Left hindlimb (tissue), 1 donor: Measurements from ENCODE around the gene XAGE3.
"Not testable (repeated sequence)": the region's sequence is repeated elsewhere in the genome, so short reads cannot be mapped to it uniquely, and the experiment has no call there.

Experiments
- DNase-seq: peaks from one replicate; pipeline ENCODE4 v3.0.0-alpha.2; 2018

Gene XAGE3

DNA sequence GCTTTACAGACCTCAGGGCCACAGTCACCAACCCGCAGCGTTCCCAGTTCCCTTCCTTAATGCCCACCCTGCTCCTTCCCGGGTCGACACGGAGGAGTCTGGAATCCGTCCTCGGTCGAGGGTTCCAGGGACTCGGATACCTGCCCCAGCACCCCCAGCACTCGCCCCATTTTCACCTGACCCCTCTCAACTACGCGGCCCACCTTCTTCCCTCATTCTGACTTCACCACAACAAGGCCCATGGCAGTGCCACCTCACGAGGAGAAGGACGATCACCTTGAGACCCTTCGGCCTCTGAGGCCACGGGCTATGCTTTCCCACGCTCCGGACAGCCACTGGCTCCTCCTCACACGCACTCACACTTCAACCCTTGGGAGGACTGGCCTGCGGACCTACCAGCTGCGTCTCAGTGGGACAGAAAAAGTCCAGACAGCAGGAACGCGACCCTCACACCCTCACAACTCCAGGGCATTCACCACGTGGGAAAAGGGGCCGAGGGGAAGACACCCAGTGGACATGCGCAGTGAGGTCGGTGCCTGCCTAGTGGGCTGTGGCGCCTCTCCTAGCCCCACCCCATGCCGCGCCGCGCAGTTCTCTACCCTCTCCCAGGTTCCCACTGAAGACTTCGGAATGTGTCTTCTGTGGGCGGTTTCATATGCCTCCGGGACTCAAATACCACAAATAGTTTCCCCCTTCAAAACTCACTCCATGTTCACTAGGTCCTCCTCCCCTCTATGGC, at the start of gene XAGE3:
TSS of gene XAGE3 (minus strand) at position 474 of the 739 bp plus-strand sequence. CDS start 950 bp downstream, outside the sequence.
- no peak for DNase-seq

GRCh38 chrX:52914704-52915103, 46.8 kb upstream of the XAGE3 start:
- not testable (repeated sequence) for DNase-seq

GRCh38 chrX:52913681-52914080, 45.8 kb upstream of the XAGE3 start:
- not testable (repeated sequence) for DNase-seq

- DNase-seq = not testable (repeated sequence)
Measured at GRCh38 chrX:52909313-52909969, 41.6 kb upstream of the XAGE3 start.

DNA sequence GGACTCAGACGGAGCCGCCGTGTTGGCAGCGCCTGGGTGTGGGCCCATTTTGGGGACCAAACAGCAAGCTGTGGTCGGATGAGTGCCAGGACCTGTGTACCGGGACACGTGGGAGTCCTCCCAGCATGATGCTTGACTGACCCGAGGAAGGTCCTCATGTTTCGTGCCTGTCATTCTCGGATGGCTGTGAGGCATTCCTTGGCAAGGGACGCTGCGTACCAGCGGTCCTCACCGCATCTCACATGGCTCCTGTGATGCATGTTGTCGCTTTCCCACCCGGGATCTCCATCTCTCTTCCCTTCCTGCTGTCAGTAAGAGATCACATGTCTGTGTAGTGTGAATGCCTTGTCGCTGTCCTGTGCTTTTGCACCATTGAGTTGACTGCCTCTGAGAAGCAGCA, 40.0 kb upstream of the XAGE3 start:
- not testable (repeated sequence) for DNase-seq

- DNase-seq = not testable (repeated sequence)
Measured at GRCh38 chrX:52907137-52907536, 39.3 kb upstream of the XAGE3 start.

DNA sequence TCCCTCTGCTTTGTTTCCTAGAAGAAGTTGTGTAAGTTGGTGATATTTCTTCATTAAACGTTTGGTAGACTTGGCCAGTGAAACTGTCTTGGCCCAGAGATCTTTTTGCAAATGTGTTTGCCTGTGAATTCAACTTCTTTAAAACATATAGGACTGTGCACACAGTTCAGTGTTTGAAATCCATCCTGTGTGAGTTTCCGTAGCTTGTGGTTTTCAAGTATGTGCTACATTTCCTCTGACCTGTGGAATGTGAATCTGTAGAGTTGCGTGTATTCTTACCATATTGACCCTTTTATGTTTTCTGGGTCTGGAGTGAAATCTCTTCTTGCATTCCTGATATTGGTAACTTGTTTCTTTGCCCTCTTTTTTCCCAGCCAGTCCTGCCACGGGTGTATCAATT, 38.2 kb upstream of the XAGE3 start:
- not testable (repeated sequence) for DNase-seq

GRCh38 chrX:52905531-52905930, 37.6 kb upstream of the XAGE3 start:
- DNase-seq = not testable (repeated sequence)

- DNase-seq = not testable (repeated sequence)
Measured at GRCh38 chrX:52896855-52897709, 29.2 kb upstream of the XAGE3 start, which contains the start of gene FAM156B. Gene FAM156B, plus strand, starts transcription at chrX:52897330. Its CDS starts 9,896 bp downstream, at chrX:52907226.

- not testable (repeated sequence) for DNase-seq
Measured at GRCh38 chrX:52896438-52896837, 28.6 kb upstream of the XAGE3 start.

DNA sequence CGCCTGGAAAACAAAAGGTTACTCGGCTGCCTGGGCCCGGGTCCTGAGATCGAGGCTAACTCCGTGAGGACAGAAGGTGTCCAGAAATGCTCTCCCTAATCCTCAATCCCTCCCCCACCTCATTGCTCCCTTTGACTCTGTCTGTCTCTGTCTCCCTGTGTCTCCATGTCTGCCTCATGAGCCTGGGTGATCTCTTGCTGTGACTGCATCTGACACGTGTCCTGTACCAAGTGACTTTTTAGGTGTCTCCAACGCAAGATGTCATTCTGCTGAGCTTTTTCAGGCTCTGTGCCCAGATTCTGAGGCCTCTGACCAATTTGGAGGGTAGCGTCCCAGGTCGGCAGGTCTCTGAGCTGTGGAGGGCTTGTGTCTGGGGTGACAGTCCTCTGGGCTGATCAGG, 20.2 kb upstream of the XAGE3 start:
- not testable (repeated sequence) for DNase-seq

DNA sequence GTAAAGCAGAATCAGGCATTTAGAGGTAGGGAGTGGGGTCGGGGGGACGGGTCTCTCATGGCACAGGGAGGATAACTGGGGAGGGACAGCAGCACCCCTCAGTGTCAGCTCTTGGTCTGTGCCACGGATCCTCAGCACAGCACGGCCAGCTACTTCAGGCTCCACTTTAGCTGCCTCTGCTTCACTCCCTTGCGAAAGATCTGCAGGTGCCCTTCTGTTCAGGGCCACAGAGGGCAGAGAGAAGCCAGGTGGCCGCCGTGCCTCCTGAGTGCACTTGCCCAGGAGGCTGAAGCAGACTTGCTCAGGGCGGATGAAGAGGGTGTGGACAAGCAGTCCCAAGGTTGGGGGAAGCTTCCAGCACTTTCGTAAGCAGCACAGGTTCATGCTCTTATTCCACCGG, 19.6 kb upstream of the XAGE3 start:
- not testable (repeated sequence) for DNase-seq

DNA sequence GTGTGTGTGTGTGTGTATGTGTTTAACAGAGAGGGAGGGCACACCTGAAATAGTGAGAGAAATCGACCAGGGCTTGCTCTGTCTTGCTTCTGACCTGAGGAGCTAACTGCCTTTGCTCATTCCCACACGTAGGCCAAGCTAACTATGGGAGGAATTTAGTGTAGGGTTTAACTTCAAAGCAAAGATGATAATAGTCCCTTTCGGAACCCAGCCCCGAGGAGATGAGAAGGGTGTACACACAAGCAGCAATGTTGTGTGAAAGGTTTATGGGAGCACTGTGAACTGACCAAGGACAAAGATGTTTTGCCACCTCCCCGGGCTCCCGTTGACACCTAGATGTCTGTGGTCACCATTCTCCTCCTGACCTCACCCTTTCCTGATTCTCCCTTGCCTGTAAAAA, 8.5 kb upstream of the XAGE3 start:
- DNase-seq = not testable (repeated sequence)

DNA sequence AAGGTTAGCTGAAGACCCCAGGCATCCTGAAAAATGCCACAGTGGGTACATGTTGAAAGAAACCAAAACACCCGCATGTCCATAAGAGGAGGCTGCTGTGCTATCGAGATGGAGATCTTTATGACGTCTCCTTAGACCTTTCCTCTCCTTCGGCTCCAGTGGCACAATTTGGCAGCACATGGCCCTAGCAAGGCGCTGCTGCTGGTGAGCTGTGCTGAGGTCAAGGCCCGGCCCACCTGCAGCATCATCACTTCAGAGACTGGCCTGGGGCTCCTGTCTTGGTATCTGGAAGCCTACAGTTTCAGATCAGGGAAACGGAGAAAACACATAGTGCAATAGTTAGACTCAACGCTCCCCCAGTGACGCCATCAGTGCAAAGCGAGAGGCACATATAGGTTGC, 7.6 kb upstream of the XAGE3 start:
- not testable (repeated sequence) for DNase-seq

DNA sequence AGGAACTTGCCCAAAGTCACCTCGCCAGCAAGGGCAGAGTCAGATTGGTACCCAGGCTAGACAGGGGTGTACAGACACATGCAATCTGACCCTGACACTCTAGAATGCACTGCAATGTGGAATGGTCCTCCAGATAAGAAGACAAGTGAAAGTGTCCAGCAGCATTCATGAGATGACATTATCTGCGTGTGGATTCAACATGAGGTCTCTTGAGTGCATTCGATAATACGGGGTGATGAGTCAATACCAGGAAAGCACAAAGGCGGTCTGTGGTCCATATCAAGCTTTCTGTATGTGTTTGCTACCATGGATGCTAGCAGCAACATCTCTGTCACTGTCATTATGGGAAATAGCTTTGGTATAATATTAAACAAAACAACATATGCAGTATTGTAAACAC, 6.8 kb upstream of the XAGE3 start:
- DNase-seq = no peak

- DNase-seq = not testable (repeated sequence)
Measured at GRCh38 chrX:52873825-52874224, 5.9 kb upstream of the XAGE3 start.

DNA sequence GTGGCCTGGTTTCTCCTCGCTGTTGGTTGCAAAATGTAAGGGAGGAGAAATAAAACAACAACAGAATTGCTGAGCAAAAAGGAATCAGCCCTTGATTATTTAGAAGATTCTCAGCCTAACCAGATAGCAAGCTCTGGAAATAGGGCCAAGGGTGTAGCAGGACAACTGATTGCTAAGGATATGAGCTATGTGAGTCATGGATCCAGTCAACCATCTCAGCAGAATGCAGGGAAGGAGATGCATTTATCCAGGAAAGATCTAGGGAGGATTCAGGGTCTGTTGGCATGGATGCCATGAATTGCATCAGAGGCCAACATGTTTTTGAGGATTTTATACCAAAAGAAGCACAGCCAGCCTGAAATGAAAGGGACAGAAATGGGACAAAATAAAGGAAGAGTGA, 2.2 kb upstream of the XAGE3 start:
- DNase-seq = no peak

GRCh38 chrX:52865343-52865998, 2.4 kb downstream of the XAGE3 start:
- no peak for DNase-seq

DNA sequence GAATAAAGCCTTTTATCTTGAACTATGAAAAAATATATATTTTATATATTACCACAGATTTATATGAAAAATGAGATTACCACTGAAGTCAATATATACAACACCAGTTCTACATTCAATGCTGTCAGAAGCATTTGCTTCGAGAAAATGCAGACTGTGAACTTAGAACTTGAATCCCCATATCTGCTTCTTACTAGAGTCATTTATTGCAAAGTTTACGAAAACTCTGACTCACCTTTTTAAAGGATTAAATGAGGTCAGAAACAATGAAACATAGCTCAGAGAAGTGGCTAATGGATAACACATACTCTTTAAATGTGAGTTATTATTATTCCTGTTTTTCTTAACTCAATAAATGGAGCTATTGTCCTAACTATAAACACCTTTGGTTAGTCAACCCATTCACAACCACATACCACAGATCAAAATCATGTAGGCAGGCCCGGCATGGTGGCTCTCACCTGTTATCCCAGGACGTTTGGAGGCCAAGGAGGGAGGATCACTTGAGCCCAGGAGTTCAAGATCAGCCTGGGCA, 10.8 kb downstream of the XAGE3 start:
- not testable (repeated sequence) for DNase-seq

- no peak for DNase-seq
Measured at GRCh38 chrX:52852110-52852860, 15.6 kb downstream of the XAGE3 start.

DNA sequence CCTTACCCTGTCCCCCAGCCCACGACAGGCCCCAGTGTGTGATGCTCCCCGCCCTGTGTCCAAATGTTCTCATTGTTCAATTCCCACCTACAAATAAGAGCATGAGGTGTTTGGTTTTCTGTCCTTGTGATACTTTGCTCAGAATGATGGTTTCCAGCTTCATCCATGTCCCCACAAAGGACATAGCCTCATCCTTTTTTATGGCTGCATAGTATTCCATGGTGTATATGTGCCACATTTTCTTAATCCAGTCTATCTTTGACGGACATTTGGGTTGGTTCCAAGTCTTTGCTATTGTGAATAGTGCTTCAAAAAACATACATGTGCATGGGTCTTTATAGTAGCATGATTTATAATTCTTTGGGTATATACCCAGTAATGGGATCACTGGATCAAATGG, 24.3 kb downstream of the XAGE3 start:
- not testable (repeated sequence) for DNase-seq

- no peak for DNase-seq
Measured at GRCh38 chrX:52839137-52839536, 28.7 kb downstream of the XAGE3 start.
